ENCODE results near the gene PCDHGC5. TPM values are rescaled to one million over a fixed set of nuclear protein-coding genes. Genes with fewer than 3 reads are reported as not detected.
A peak's percentile ranks its signal among the peaks of the same experiment; 100 is the strongest.

The PCDHGC5 gene
- total RNA-seq, 2 experiments from 2014 or later = 4.4 to 5.0 TPM

DNA sequence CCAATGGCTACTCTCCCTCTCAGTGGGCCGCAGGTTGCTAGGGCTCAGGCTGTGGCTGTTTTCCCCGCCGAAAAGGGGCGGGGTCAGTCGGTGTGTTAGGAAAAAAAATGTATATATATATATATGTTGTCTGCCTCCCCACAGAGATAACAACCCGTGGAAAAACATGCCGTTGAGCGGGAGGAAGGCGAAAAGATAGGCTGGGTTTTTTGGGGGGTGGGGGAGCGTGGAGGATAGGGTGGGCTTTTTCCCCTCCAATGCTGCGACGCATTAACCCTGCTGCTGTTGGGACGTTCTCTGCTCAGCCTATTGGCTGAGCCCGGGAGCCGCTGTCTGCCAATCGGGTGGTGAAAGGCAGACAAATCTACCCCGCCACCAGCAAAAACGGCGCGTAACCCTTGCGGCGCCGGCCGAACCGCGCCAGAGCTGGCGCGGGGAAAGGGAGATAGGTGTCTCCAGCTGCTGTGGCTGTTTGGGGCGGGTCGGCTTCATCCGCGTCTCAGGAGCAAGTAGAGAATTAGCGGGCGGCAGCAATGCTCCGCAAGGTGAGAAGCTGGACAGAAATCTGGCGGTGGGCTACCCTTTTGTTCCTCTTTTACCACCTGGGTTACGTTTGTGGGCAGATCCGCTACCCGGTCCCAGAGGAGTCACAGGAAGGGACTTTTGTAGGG lies 4.1 kb upstream of the PCDHGC5 start, which contains the start of gene PCDHGC4:
Gene PCDHGC4, plus strand, starts transcription at position 390 of the 671 bp plus-strand sequence. Its CDS starts 144 bp downstream, at position 534.
- intact Hi-C loops (cut with micrococcal nuclease; ENCODE audit: unreplicated experiment) = no loop called here
- CTCF ChIA-PET (ENCODE audit: unreplicated experiment) = interaction anchor here (1.1 to 1.3 kb wide), 2 partner anchors 8 to 22 kb away, joined by 3 to 4 read pairs; partner anchors contain the start of gene PCDHGC3
- peaks cover 64% of the 10 kb centered on the region for H3K4me1 ChIP-seq (ENCODE audit: insufficient read depth, low read length, poor library complexity, severe bottlenecking)
- no TSS peak for BruUV-seq (replicated peaks)
- H2AFZ ChIP-seq (ENCODE audit: low read length) = no peak within 1 kb of the TSS
- peak; percentile 54 for DNase-seq (ENCODE audit: low spot score)
- peaks cover 53% of the 10 kb centered on the region for H3K79me2 ChIP-seq (ENCODE audit: insufficient read depth, low read depth, low read length)
- peak within 1 kb of the TSS; percentile 70 for H3K4me2 ChIP-seq (ENCODE audit: low read length)
- TF ChIP-seq, protein P1, sequence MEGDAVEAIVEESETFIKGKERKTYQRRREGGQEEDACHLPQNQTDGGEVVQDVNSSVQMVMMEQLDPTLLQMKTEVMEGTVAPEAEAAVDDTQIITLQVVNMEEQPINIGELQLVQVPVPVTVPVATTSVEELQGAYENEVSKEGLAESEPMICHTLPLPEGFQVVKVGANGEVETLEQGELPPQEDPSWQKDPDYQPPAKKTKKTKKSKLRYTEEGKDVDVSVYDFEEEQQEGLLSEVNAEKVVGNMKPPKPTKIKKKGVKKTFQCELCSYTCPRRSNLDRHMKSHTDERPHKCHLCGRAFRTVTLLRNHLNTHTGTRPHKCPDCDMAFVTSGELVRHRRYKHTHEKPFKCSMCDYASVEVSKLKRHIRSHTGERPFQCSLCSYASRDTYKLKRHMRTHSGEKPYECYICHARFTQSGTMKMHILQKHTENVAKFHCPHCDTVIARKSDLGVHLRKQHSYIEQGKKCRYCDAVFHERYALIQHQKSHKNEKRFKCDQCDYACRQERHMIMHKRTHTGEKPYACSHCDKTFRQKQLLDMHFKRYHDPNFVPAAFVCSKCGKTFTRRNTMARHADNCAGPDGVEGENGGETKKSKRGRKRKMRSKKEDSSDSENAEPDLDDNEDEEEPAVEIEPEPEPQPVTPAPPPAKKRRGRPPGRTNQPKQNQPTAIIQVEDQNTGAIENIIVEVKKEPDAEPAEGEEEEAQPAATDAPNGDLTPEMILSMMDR (conservative IDR thresholded peaks at IDR 0.05; ENCODE audit: low read length) = no peak
- TF ChIP-seq EZH2phosphoT487 (IDR thresholded peaks at IDR 0.05; ENCODE audit: borderline replicate concordance, low read depth, low read length) = no peak
- 0 out of 2 replicates have a peak, but pooled peaks cover 6% of the 10 kb centered on the region for H4K20me1 ChIP-seq (ENCODE audit: insufficient read depth, low read length)
- POLR2A ChIA-PET = interaction anchor here (1.0 to 8.2 kb wide), 5 partner anchors 10 to 47 kb away, joined by 3 to 109 read pairs (median 3); no protein-coding TSS in a partner anchor
- peak within 1 kb of the TSS; percentile 64 for H3K4me3 ChIP-seq (ENCODE audit: low read depth, low read length, poor library complexity, severe bottlenecking)
- H3K36me3 ChIP-seq (ENCODE audit: insufficient read depth, low read length) = peaks cover 57% of the 10 kb centered on the region
- no peaks in the 10 kb centered on the region for H3K9me2 ChIP-seq (ENCODE audit: insufficient read depth, low read length)
- H3K27ac ChIP-seq (ENCODE audit: low read depth, low read length, poor library complexity, severe bottlenecking) = peak within 1 kb of the TSS; percentile 20
- H3K9me3 ChIP-seq (ENCODE audit: low read length) = no peaks in the 10 kb centered on the region

DNA sequence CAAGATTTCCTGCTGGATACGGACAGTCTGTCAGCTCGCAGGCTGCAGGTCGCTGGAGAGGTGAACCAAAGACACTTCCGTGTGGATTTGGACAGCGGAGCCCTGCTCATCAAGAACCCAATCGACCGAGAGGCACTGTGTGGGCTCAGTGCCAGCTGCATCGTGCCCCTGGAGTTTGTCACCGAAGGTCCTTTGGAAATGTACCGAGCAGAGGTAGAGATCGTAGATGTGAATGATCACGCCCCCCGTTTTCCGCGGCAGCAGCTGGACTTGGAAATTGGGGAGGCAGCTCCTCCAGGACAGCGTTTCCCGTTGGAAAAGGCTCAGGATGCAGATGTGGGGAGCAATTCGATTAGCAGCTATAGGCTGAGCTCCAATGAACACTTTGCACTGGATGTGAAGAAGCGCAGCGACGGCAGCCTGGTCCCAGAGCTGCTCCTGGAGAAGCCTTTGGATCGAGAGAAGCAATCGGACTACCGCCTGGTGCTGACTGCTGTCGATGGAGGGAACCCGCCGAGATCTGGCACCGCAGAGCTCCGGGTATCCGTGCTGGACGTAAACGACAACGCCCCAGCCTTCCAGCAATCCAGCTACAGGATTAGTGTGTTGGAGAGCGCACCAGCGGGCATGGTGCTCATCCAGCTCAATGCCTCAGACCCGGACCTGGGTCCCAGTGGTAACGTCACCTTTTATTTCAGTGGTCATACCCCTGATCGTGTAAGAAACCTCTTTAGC lies 3.4 kb upstream of the PCDHGC5 start:
- no peaks in the 10 kb centered on the region for H3K9me3 ChIP-seq (ENCODE audit: low read length)
- H2AFZ ChIP-seq (ENCODE audit: low read length) = no peak overlapping the region
- CTCF ChIA-PET (ENCODE audit: unreplicated experiment) = interaction anchor here (0.6 to 1.3 kb wide), 2 partner anchors 9 to 24 kb away, joined by 3 to 4 read pairs; partner anchors contain the start of gene PCDHGC3
- H3K9me2 ChIP-seq (ENCODE audit: insufficient read depth, low read length) = no peaks in the 10 kb centered on the region
- peaks cover 57% of the 10 kb centered on the region for H3K4me1 ChIP-seq (ENCODE audit: insufficient read depth, low read length, poor library complexity, severe bottlenecking)
- H4K20me1 ChIP-seq (ENCODE audit: insufficient read depth, low read length) = 0 out of 2 replicates have a peak, but pooled peaks cover 6% of the 10 kb centered on the region
- no peak for DNase-seq (ENCODE audit: low spot score)
- no peak overlapping the region for H3K27ac ChIP-seq (ENCODE audit: low read depth, low read length, poor library complexity, severe bottlenecking)
- peaks cover 60% of the 10 kb centered on the region for H3K36me3 ChIP-seq (ENCODE audit: insufficient read depth, low read length)
- no TSS peak for BruUV-seq (replicated peaks)
- intact Hi-C loops (cut with micrococcal nuclease; ENCODE audit: unreplicated experiment) = no loop called here
- TF ChIP-seq EZH2phosphoT487 (IDR thresholded peaks at IDR 0.05; ENCODE audit: borderline replicate concordance, low read depth, low read length) = no peak
- TF ChIP-seq, protein P1 (conservative IDR thresholded peaks at IDR 0.05; ENCODE audit: low read length) = no peak
- peak overlapping the region; percentile 64 for H3K4me3 ChIP-seq (ENCODE audit: low read depth, low read length, poor library complexity, severe bottlenecking)
- peaks cover 46% of the 10 kb centered on the region for H3K79me2 ChIP-seq (ENCODE audit: insufficient read depth, low read depth, low read length)
- H3K4me2 ChIP-seq (ENCODE audit: low read length) = peak overlapping the region; percentile 70
- POLR2A ChIA-PET = interaction anchor here (1.2 to 8.2 kb wide), 2 partner anchors 19 to 46 kb away, joined by 3 to 109 read pairs; no protein-coding TSS in a partner anchor

Data from OCI-LY7 (cell line).